Muscle of leg (tissue), 16 donors: ENCODE results near the gene GUCA2B. TPM values are rescaled to one million over a fixed set of nuclear protein-coding genes. Genes with fewer than 3 reads are reported as not detected.

Source experiments
- DNase-seq: peaks from one replicate; pipeline ENCODE4 v3.0.0; 2013
- H3K27ac ChIP-seq: one replicate; pipeline ENCODE4 v1.5.1; 2013; ENCODE audit warnings: mild to moderate bottlenecking, low read length, control low read depth
- H3K27me3 ChIP-seq: one replicate; pipeline ENCODE4 v1.6.1; 2013; ENCODE audit warnings: low read length; ENCODE audit not compliant: control insufficient read depth, insufficient read depth
- H3K36me3 ChIP-seq: one replicate; pipeline ENCODE4 v1.6.1; 2013; ENCODE audit warnings: low read length; ENCODE audit not compliant: control insufficient read depth, insufficient read depth
- H3K4me1 ChIP-seq: one replicate; pipeline ENCODE4 v1.6.1; 2013; ENCODE audit warnings: low read length; ENCODE audit not compliant: control insufficient read depth, insufficient read depth
- H3K4me3 ChIP-seq: one replicate; pipeline ENCODE4 v1.5.1; 2013; ENCODE audit warnings: low read length, control low read depth
- H3K9me3 ChIP-seq: replicated peaks from 2 replicates; pipeline ENCODE4 v1.6.1; 2013; ENCODE audit warnings: low read depth, low read length; ENCODE audit not compliant: control insufficient read depth
- WGBS: methylation state at CpG from one replicate; pipeline ENCODE4 v1.1.5; 2013; ENCODE audit warnings: missing lambda C conversion rate; ENCODE audit not compliant: insufficient coverage; 5-methylcytosine and 5-hydroxymethylcytosine counted together
- long read RNA-seq, 11 donors: transcript quantifications; one replicate each; lab custom pipeline, GENCODE V29; 2026
- polyA plus RNA-seq, 8 donors: library from polyadenylated mRNA; unstranded; fragments of 120-200 nt; gene quantifications; one replicate each; pipeline versions ENCODE4 v1.2.1 to v1.2.3, GENCODE V29; 2013; ENCODE audit warnings: inconsistent platforms in 1 of 8, low replicate concordance in 1 of 8; ENCODE audit not compliant: insufficient read length in 8 of 8, insufficient read depth in 1 of 8
- total RNA-seq: library from RNA; stranded (reverse); fragments of 120-200 nt; gene quantifications from one replicate; pipeline ENCODE4 v1.2.4, GENCODE V29; 2013

GUCA2B gene
- not detected for total RNA-seq
- under 1 TPM in 1 of 8 donors, not detected in 7; 0.32 TPM for polyA plus RNA-seq
- long read RNA-seq, donor 1, result 0 reads
- long read RNA-seq, donor 2, result 0 reads
- long read RNA-seq, donor 3, result 0 reads
- long read RNA-seq, donor 4, result 0 reads
- long read RNA-seq, donor 5, result 0 reads
- long read RNA-seq, donor 6, result 0 reads
- long read RNA-seq, donor 7, result 0 reads
- long read RNA-seq, donor 8, result 0 reads
- long read RNA-seq, donor 9, result 0 reads
- long read RNA-seq, donor 10, result 0 reads
- long read RNA-seq, donor 11, result 0 reads

- Histone ChIP-seq H3K9me3 (no peaks in the 10 kb centered on the region), H3K36me3 (no peaks in the 10 kb centered on the region), H3K4me3 (no peak within 1 kb of the TSS), H3K27ac (no peak within 1 kb of the TSS), H3K27me3 (peaks cover 3% of the 10 kb centered on the region), H3K4me1 (no peaks in the 10 kb centered on the region)
- 70% methylated on average over 6 of the region's 12 CpGs for WGBS
- no peak for DNase-seq
These were observed at the start of gene GUCA2B for GRCh38 chr1:42152907-42153600. Gene GUCA2B (plus strand): TSS chr1:42153410. CDS start chr1:42153451, 41 bp downstream.

- H3K4me1 ChIP-seq, result no peaks in the 10 kb centered on the region
- H3K27ac ChIP-seq, result no peak overlapping the region
- DNase-seq, result no peak
- no peaks in the 10 kb centered on the region for H3K27me3 ChIP-seq
- no peaks in the 10 kb centered on the region for H3K36me3 ChIP-seq
- 83% methylated on average over 1 of the region's 1 CpG for WGBS
- H3K9me3 ChIP-seq, result no peaks in the 10 kb centered on the region
- no peak overlapping the region for H3K4me3 ChIP-seq
These were observed 48.2 kb upstream of the GUCA2B start for GRCh38 chr1:42105025-42105424.

- Histone ChIP-seq H3K4me3 (no peak overlapping the region), H3K36me3 (no peaks in the 10 kb centered on the region), H3K27ac (no peak overlapping the region), H3K4me1 (no peaks in the 10 kb centered on the region), H3K27me3 (no peaks in the 10 kb centered on the region), H3K9me3 (no peaks in the 10 kb centered on the region)
- no peak for DNase-seq
- 66% methylated on average over 2 of the region's 7 CpGs for WGBS
These were observed 44.9 kb upstream of the GUCA2B start for GRCh38 chr1:42108309-42108708.

- no CpG with 5 or more reads among the region's 3 CpGs for WGBS
- Histone ChIP-seq H3K9me3 (no peaks in the 10 kb centered on the region), H3K4me1 (no peaks in the 10 kb centered on the region), H3K27ac (no peak overlapping the region), H3K4me3 (no peak overlapping the region), H3K27me3 (no peaks in the 10 kb centered on the region), H3K36me3 (no peaks in the 10 kb centered on the region)
- no peak for DNase-seq
These were observed 43.6 kb upstream of the GUCA2B start for GRCh38 chr1:42109600-42109999.

- H3K4me3 ChIP-seq, result no peak overlapping the region
These were observed 39.0 kb upstream of the GUCA2B start for GRCh38 chr1:42114229-42114628.

GRCh38 chr1:42117214-42117613 is 36.0 kb upstream of the GUCA2B start:
- Histone ChIP-seq H3K36me3 (no peaks in the 10 kb centered on the region), H3K4me1 (no peaks in the 10 kb centered on the region), H3K4me3 (no peak overlapping the region), H3K27me3 (no peaks in the 10 kb centered on the region), H3K27ac (no peak overlapping the region), H3K9me3 (no peaks in the 10 kb centered on the region)
- WGBS, result 82% methylated on average over 5 of the region's 5 CpGs
- DNase-seq, result no peak

More at GRCh38 chr1:42114229-42114628, 39.0 kb upstream of the GUCA2B start:
- H3K27ac ChIP-seq, result no peak overlapping the region
- H3K4me1 ChIP-seq, result no peaks in the 10 kb centered on the region
- no CpG with 5 or more reads among the region's 5 CpGs for WGBS
- H3K36me3 ChIP-seq, result no peaks in the 10 kb centered on the region
- no peak for DNase-seq
- no peaks in the 10 kb centered on the region for H3K9me3 ChIP-seq
- no peaks in the 10 kb centered on the region for H3K27me3 ChIP-seq

GRCh38 chr1:42118125-42118524 is 35.1 kb upstream of the GUCA2B start:
- Histone ChIP-seq H3K4me3 (no peak overlapping the region), H3K36me3 (no peaks in the 10 kb centered on the region), H3K27me3 (no peaks in the 10 kb centered on the region), H3K27ac (no peak overlapping the region), H3K9me3 (no peaks in the 10 kb centered on the region), H3K4me1 (no peaks in the 10 kb centered on the region)
- WGBS, result 60% methylated on average over 1 of the region's 1 CpG
- DNase-seq, result no peak

GRCh38 chr1:42122408-42122807 is 30.8 kb upstream of the GUCA2B start:
- H3K27me3 ChIP-seq, result no peaks in the 10 kb centered on the region
- H3K4me1 ChIP-seq, result no peaks in the 10 kb centered on the region
- H3K36me3 ChIP-seq, result no peaks in the 10 kb centered on the region
- no peak overlapping the region for H3K27ac ChIP-seq
- no peak overlapping the region for H3K4me3 ChIP-seq
- WGBS, result 100% methylated on average over 3 of the region's 3 CpGs
- no peak for DNase-seq
- H3K9me3 ChIP-seq, result no peaks in the 10 kb centered on the region

- no peaks in the 10 kb centered on the region for H3K4me1 ChIP-seq
- H3K4me3 ChIP-seq, result no peak overlapping the region
- H3K27me3 ChIP-seq, result peaks cover 2% of the 10 kb centered on the region
- WGBS, result 100% methylated on average over 1 of the region's 1 CpG
- no peak for DNase-seq
- H3K36me3 ChIP-seq, result no peaks in the 10 kb centered on the region
- no peaks in the 10 kb centered on the region for H3K9me3 ChIP-seq
- H3K27ac ChIP-seq, result no peak overlapping the region
These were observed 27.7 kb upstream of the GUCA2B start for GRCh38 chr1:42125552-42125951.

- Histone ChIP-seq H3K4me3 (no peak overlapping the region), H3K27ac (no peak overlapping the region), H3K36me3 (no peaks in the 10 kb centered on the region), H3K9me3 (no peaks in the 10 kb centered on the region), H3K4me1 (no peaks in the 10 kb centered on the region), H3K27me3 (peaks cover 2% of the 10 kb centered on the region)
- WGBS, result 82% methylated on average over 3 of the region's 6 CpGs
- no peak for DNase-seq
These were observed 25.4 kb upstream of the GUCA2B start for GRCh38 chr1:42127767-42128166.
